HEK293 (cell line): ENCODE results near the gene TMF1.

Source experiments
- ATF2 ChIP-seq: fragments of 450-650 bp; formaldehyde crosslinking; IDR thresholded peaks from 2 replicates; pipeline ENCODE4 v1.5.1; 2016; ENCODE audit warnings: missing biosample characterization, missing genetic modification characterization, low read depth
- CTCF ChIP-seq: fragments of 450-650 bp; formaldehyde crosslinking; IDR thresholded peaks from 2 replicates; pipeline ENCODE4 v1.5.1; 2016; ENCODE audit warnings: missing biosample characterization, missing genetic modification characterization
- MZF1 ChIP-seq: fragments of 450-650 bp; formaldehyde crosslinking; IDR thresholded peaks from 2 replicates; pipeline ENCODE4 v1.5.1; 2017; ENCODE audit warnings: missing biosample characterization, missing genetic modification characterization, borderline replicate concordance
- SCRT2 ChIP-seq: fragments of 450-650 bp; formaldehyde crosslinking; IDR thresholded peaks from 2 replicates; pipeline ENCODE4 v1.5.1; 2016; ENCODE audit warnings: missing biosample characterization, missing genetic modification characterization
- ZBTB20 ChIP-seq: fragments of 450-650 bp; formaldehyde crosslinking; IDR thresholded peaks from 2 replicates; pipeline ENCODE4 v1.5.1; 2016; ENCODE audit warnings: missing biosample characterization, missing genetic modification characterization
- ZNF350 ChIP-seq: fragments of 450-650 bp; formaldehyde crosslinking; IDR thresholded peaks from 2 replicates; pipeline ENCODE4 v1.5.0; 2017; ENCODE audit warnings: missing biosample characterization, mild to moderate bottlenecking, missing genetic modification characterization
- ZNF488 ChIP-seq: fragments of 450-650 bp; formaldehyde crosslinking; IDR thresholded peaks from 2 replicates; pipeline ENCODE4 v1.5.1; 2016; ENCODE audit warnings: missing biosample characterization, missing genetic modification characterization
- ZNF510 ChIP-seq: fragments of 450-650 bp; formaldehyde crosslinking; IDR thresholded peaks from 2 replicates; pipeline ENCODE4 v1.5.1; 2018; ENCODE audit warnings: mild to moderate bottlenecking, missing genetic modification characterization, missing biosample characterization; ENCODE audit not compliant: insufficient replicate concordance
- ZNF658 ChIP-seq: fragments of 450-650 bp; formaldehyde crosslinking; IDR thresholded peaks from 2 replicates; pipeline ENCODE4; 2016; ENCODE audit warnings: missing biosample characterization, missing genetic modification characterization
- ZNF768 ChIP-seq: fragments of 450-650 bp; formaldehyde crosslinking; IDR thresholded peaks from 2 replicates; pipeline ENCODE4 v1.5.1; 2018; ENCODE audit warnings: missing biosample characterization, mild to moderate bottlenecking, missing genetic modification characterization
- TF ChIP-seq, protein P1 (sequence below): fragments of 450-650 bp; formaldehyde crosslinking; IDR thresholded peaks from 2 replicates; pipeline ENCODE4 v1.5.1; 2016; ENCODE audit warnings: missing biosample characterization, missing genetic modification characterization

GRCh38 chr3:69088063-69088462 is 35.9 kb upstream of the TMF1 start:
- TF ChIP-seq ZBTB20, result no peak
- no peak for TF ChIP-seq ATF2
- no peak for TF ChIP-seq CTCF (tag by site-specific recombination)
- TF ChIP-seq MZF1 (tag by site-specific recombination), result no peak
- no peak for TF ChIP-seq ZNF350
- TF ChIP-seq SCRT2 (tag by site-specific recombination), result no peak
- TF ChIP-seq ZNF658, result no peak
- TF ChIP-seq ZNF768 (tag by site-specific recombination), result no peak
- TF ChIP-seq, protein P1, sequence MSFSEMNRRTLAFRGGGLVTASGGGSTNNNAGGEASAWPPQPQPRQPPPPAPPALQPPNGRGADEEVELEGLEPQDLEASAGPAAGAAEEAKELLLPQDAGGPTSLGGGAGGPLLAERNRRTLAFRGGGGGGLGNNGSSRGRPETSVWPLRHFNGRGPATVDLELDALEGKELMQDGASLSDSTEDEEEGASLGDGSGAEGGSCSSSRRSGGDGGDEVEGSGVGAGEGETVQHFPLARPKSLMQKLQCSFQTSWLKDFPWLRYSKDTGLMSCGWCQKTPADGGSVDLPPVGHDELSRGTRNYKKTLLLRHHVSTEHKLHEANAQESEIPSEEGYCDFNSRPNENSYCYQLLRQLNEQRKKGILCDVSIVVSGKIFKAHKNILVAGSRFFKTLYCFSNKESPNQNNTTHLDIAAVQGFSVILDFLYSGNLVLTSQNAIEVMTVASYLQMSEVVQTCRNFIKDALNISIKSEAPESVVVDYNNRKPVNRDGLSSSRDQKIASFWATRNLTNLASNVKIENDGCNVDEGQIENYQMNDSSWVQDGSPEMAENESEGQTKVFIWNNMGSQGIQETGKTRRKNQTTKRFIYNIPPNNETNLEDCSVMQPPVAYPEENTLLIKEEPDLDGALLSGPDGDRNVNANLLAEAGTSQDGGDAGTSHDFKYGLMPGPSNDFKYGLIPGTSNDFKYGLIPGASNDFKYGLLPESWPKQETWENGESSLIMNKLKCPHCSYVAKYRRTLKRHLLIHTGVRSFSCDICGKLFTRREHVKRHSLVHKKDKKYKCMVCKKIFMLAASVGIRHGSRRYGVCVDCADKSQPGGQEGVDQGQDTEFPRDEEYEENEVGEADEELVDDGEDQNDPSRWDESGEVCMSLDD (tag by site-specific recombination), result no peak
- TF ChIP-seq ZNF510 (tag by site-specific recombination), result no peak
- TF ChIP-seq ZNF488 (tag by site-specific recombination), result no peak
